DND-41 (cell line): Measurements from ENCODE around the gene SMU1.

Source experiments
- ATAC-seq: fragments of 200-7000 bp; cut with Tn5 transposase; 3 replicates; pipeline ENCODE4 v1.9.1; 2021; ENCODE audit warnings: low read depth; ENCODE audit not compliant: insufficient read depth
- DNase-seq: peaks from one replicate; pipeline ENCODE4 v3.0.0-alpha.2; 2020
- H2AFZ ChIP-seq: 2 replicates; pipeline ENCODE4 v1.6.0; 2012; ENCODE audit warnings: low read depth, low read length
- H3K27ac ChIP-seq: 2 replicates; pipeline ENCODE4 v1.5.1; 2012; ENCODE audit warnings: low read length, inconsistent platforms
- H3K27me3 ChIP-seq: fragments of 200-600 bp; sonication (generic); 2 replicates; pipeline ENCODE4 v1.6.0; 2012; ENCODE audit warnings: low read length, mild to moderate bottlenecking, inconsistent platforms; ENCODE audit not compliant: insufficient read depth, poor library complexity
- H3K36me3 ChIP-seq: 2 replicates; pipeline ENCODE4 v1.5.1; 2012; ENCODE audit warnings: low read length, inconsistent platforms; ENCODE audit not compliant: insufficient read depth
- H3K4me1 ChIP-seq: 2 replicates; pipeline ENCODE4 v1.5.1; 2012; ENCODE audit warnings: mild to moderate bottlenecking, low read length; ENCODE audit not compliant: insufficient read depth
- H3K4me2 ChIP-seq: 2 replicates; pipeline ENCODE4 v1.6.0; 2012; ENCODE audit warnings: mild to moderate bottlenecking, moderate library complexity, low read length, inconsistent platforms; ENCODE audit not compliant: insufficient read depth
- H3K4me3 ChIP-seq, 2 experiments: fragments of 200-600 bp in 1 of 2; shearing (Covaris generic) in 1 of 2; 2 replicates each; pipeline ENCODE4 v1.5.1; 2012 to 2016; ENCODE audit warnings: inconsistent platforms in 2 of 2, low read length in 2 of 2, mild to moderate bottlenecking in 2 of 2, low read depth in 1 of 2, moderate library complexity in 1 of 2
- H3K79me2 ChIP-seq: 2 replicates; pipeline ENCODE4 v1.6.0; 2012; ENCODE audit warnings: low read length, inconsistent platforms; ENCODE audit not compliant: insufficient read depth
- H3K9ac ChIP-seq: 2 replicates; pipeline ENCODE4 v1.6.0; 2012; ENCODE audit warnings: low read depth, mild to moderate bottlenecking, inconsistent platforms, low read length, moderate library complexity
- H3K9me3 ChIP-seq: 2 replicates; pipeline ENCODE4 v1.5.1; 2012; ENCODE audit warnings: low read length, moderate library complexity, mild to moderate bottlenecking, inconsistent platforms; ENCODE audit not compliant: insufficient read depth, severe bottlenecking
- H4K20me1 ChIP-seq: 2 replicates; pipeline ENCODE4 v1.6.0; 2012; ENCODE audit warnings: low read length; ENCODE audit not compliant: insufficient read depth
- EZH2 ChIP-seq: IDR thresholded peaks from 3 replicates; pipeline ENCODE4 v1.6.1; 2012; ENCODE audit warnings: borderline replicate concordance, low read depth, mild to moderate bottlenecking, moderate library complexity, low read length, inconsistent platforms; ENCODE audit not compliant: severe bottlenecking
- TF ChIP-seq, protein P1 (sequence below): IDR thresholded peaks from 2 replicates; pipeline ENCODE4 v1.5.1; 2012; ENCODE audit warnings: borderline replicate concordance, low read length, moderate library complexity, mild to moderate bottlenecking; ENCODE audit not compliant: poor library complexity, severe bottlenecking; ENCODE audit errors: extremely low read depth

SMU1 gene

DNA sequence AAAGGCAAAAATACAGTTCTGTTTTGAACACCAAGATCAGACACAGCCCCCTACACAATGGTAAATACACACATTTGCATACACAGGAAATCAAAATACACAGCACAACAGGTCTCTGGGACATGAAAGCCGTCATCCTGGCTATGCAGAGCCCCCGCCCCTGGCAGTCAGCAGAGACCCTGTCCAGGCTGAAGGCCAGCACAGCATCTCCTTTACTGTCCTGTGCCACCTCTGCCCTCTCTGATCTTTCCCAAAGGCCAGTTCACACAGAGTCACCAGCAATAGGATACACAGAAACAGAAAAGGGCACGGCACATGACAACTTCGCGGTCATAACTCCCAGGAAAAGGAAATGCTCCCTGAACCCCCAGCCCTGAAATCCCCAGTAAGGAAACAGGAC lies 34.2 kb upstream of the SMU1 start:
- TF ChIP-seq, protein P1, sequence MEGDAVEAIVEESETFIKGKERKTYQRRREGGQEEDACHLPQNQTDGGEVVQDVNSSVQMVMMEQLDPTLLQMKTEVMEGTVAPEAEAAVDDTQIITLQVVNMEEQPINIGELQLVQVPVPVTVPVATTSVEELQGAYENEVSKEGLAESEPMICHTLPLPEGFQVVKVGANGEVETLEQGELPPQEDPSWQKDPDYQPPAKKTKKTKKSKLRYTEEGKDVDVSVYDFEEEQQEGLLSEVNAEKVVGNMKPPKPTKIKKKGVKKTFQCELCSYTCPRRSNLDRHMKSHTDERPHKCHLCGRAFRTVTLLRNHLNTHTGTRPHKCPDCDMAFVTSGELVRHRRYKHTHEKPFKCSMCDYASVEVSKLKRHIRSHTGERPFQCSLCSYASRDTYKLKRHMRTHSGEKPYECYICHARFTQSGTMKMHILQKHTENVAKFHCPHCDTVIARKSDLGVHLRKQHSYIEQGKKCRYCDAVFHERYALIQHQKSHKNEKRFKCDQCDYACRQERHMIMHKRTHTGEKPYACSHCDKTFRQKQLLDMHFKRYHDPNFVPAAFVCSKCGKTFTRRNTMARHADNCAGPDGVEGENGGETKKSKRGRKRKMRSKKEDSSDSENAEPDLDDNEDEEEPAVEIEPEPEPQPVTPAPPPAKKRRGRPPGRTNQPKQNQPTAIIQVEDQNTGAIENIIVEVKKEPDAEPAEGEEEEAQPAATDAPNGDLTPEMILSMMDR: no peak
- TF ChIP-seq EZH2: no peak
- Histone ChIP-seq H4K20me1 (no peaks in the 10 kb centered on the region), H3K36me3 (peaks cover 10% of the 10 kb centered on the region), H3K27ac (no peak overlapping the region), H3K4me2 (no peak overlapping the region), H3K27me3 (no peaks in the 10 kb centered on the region), H2AFZ (no peak overlapping the region), H3K9me3 (no peaks in the 10 kb centered on the region), H3K4me3 (no peak overlapping the region), H3K79me2 (no peaks in the 10 kb centered on the region), H3K4me1 (no peaks in the 10 kb centered on the region), H3K9ac (no peak overlapping the region)
- DNase-seq: no peak
- ATAC-seq: no peak

DNA sequence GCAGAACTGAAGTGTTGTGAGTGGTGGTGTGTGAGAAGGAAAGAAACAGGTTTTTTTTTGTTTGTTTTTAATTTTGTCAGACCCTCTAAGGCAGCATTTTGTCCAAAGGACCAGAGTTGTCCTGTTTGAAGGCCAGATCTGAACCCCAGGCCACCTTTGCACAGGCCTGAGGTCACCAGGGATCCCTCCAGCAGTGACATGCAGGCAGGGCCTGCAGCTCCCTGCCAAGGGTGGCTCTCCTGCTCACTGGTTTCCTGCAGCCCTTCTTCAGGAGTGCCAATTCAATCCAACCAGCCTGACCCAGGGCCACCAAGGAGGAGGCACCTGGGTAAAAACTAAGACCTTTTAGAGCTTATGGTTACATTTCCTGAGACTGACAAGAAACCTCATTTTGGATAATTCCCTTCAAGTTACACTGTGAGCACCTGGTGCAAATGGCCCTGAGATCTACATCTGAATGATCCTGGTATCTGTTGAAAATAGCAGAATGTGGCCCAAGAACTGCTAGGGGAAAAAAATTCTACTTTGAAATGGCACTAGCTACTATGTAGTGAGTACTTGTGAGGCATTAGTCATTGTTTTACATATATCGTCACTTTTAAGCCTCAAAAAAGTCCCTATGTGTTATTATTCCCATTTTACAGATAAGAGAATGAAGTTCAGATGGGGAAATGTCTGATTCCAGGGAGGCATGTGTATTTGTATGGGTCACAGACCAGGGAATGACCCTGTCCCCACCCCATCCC lies 33.5 kb upstream of the SMU1 start:
- Histone ChIP-seq H3K9ac (no peak overlapping the region), H3K4me2 (no peak overlapping the region), H3K27me3 (no peaks in the 10 kb centered on the region), H3K4me1 (no peaks in the 10 kb centered on the region), H3K4me3 (no peak overlapping the region), H3K36me3 (peaks cover 10% of the 10 kb centered on the region), H2AFZ (no peak overlapping the region), H3K27ac (no peak overlapping the region), H3K79me2 (no peaks in the 10 kb centered on the region), H4K20me1 (no peaks in the 10 kb centered on the region), H3K9me3 (no peaks in the 10 kb centered on the region)
- no peak for ATAC-seq
- no peak for DNase-seq
- TF ChIP-seq, protein P1: no peak
- no peak for TF ChIP-seq EZH2

DNA sequence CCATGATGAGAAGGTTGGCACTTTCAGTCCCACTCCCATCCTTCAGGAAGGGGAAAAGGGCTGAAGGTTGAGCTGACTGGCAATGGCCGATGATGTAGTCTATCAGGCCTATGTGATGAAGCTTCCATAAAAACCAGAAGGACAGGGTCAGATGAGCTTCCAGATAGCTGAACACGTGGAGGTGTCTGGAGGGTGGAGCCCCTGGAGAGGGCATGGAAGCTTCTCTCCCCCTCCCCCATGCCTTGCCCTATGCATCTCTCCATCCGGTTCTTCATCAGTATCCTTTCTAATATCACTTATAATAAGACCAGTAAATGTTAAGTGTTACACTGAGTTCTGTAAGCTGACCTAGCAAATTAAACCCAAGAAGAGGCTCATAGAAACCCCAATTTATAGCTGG lies 32.6 kb upstream of the SMU1 start:
- H3K4me3 ChIP-seq: no peak overlapping the region
- H3K4me1 ChIP-seq: no peaks in the 10 kb centered on the region
- H3K79me2 ChIP-seq: no peaks in the 10 kb centered on the region
- ATAC-seq: no peak
- TF ChIP-seq EZH2: no peak
- TF ChIP-seq, protein P1: no peak
- no peaks in the 10 kb centered on the region for H4K20me1 ChIP-seq
- no peak overlapping the region for H2AFZ ChIP-seq
- peaks cover 10% of the 10 kb centered on the region for H3K36me3 ChIP-seq
- no peak for DNase-seq
- no peaks in the 10 kb centered on the region for H3K27me3 ChIP-seq
- no peaks in the 10 kb centered on the region for H3K9me3 ChIP-seq
- no peak overlapping the region for H3K27ac ChIP-seq
- H3K9ac ChIP-seq: no peak overlapping the region
- H3K4me2 ChIP-seq: no peak overlapping the region
